Type B pancreatic cell (in vitro differentiated cells): ENCODE measurements around the gene MARCHF3. TPM values are rescaled to one million over a fixed set of nuclear protein-coding genes. Genes with fewer than 3 reads are reported as not detected.

ENCODE experiments used
- DNase-seq: peaks from one replicate; pipeline ENCODE4 v3.0.0; 2021; ENCODE audit warnings: mixed read lengths; ENCODE audit not compliant: unreplicated experiment; ENCODE audit errors: extremely low spot score
- H3K27ac Mint-ChIP-seq: 2 replicates; pipeline ENCODE4 v1.8.0; 2021; ENCODE audit warnings: mild to moderate bottlenecking, mixed read lengths
- H3K27me3 Mint-ChIP-seq: 2 replicates; pipeline ENCODE4 v1.8.0; 2021; ENCODE audit warnings: mixed read lengths
- H3K36me3 Mint-ChIP-seq: 2 replicates; pipeline ENCODE4 v1.8.0; 2021; ENCODE audit warnings: mixed read lengths
- H3K4me1 Mint-ChIP-seq: one replicate; pipeline ENCODE4 v1.8.0; 2021; ENCODE audit warnings: mixed read lengths; ENCODE audit not compliant: unreplicated experiment
- H3K4me3 Mint-ChIP-seq: 2 replicates; pipeline ENCODE4 v1.8.0; 2021; ENCODE audit warnings: mild to moderate bottlenecking, mixed read lengths
- H3K9me3 Mint-ChIP-seq: 2 replicates; pipeline ENCODE4 v1.8.0; 2021; ENCODE audit warnings: mixed read lengths
- CTCF ChIP-seq: fragments of 200-600 bp; sonication (generic); conservative IDR thresholded peaks from 2 replicates; pipeline ENCODE4 v1.5.0; 2021; ENCODE audit warnings: antibody characterized with exemption, mild to moderate bottlenecking
- total RNA-seq: library from RNA; stranded (reverse); gene quantifications from 2 replicates; pipeline ENCODE4 v1.2.1, GENCODE V29; 2021; ENCODE audit warnings: low replicate concordance

MARCHF3 gene
- total RNA-seq, 1 donor from 2014 or later, result 5.9 TPM

- no peak for TF ChIP-seq CTCF
- DNase-seq, result no peak
- Mint-ChIP-seq H3K4me3 (no peak overlapping the region), H3K27me3 (peaks cover 18% of the 10 kb centered on the region), H3K27ac (no peak overlapping the region), H3K9me3 (no peaks in the 10 kb centered on the region), H3K36me3 (peaks cover 8% of the 10 kb centered on the region), H3K4me1 (peaks cover 42% of the 10 kb centered on the region)
Observed at GRCh38 chr5:126872561-126873354, 157.6 kb downstream of the MARCHF3 start.

GRCh38 chr5:126871441-126871840 lies 158.9 kb downstream of the MARCHF3 start:
- no peak overlapping the region for H3K4me3 Mint-ChIP-seq
- peaks cover 8% of the 10 kb centered on the region for H3K36me3 Mint-ChIP-seq
- H3K27ac Mint-ChIP-seq, result no peak overlapping the region
- H3K9me3 Mint-ChIP-seq, result no peaks in the 10 kb centered on the region
- TF ChIP-seq CTCF, result no peak
- no peak for DNase-seq
- H3K27me3 Mint-ChIP-seq, result peaks cover 18% of the 10 kb centered on the region
- peaks cover 35% of the 10 kb centered on the region for H3K4me1 Mint-ChIP-seq

GRCh38 chr5:126869005-126869451 lies 161.3 kb downstream of the MARCHF3 start:
- H3K4me1 Mint-ChIP-seq, result peaks cover 17% of the 10 kb centered on the region
- no peak for DNase-seq
- peaks cover 15% of the 10 kb centered on the region for H3K27me3 Mint-ChIP-seq
- peak overlapping the region; percentile 30 for H3K27ac Mint-ChIP-seq
- H3K36me3 Mint-ChIP-seq, result peaks cover 8% of the 10 kb centered on the region
- no peak for TF ChIP-seq CTCF
- H3K4me3 Mint-ChIP-seq, result peak overlapping the region; percentile 80
- H3K9me3 Mint-ChIP-seq, result no peaks in the 10 kb centered on the region

GRCh38 chr5:126868338-126869004 lies 161.9 kb downstream of the MARCHF3 start:
- DNase-seq, result no peak
- Mint-ChIP-seq H3K4me3 (peak overlapping the region; percentile 80), H3K9me3 (no peaks in the 10 kb centered on the region), H3K27me3 (peaks cover 15% of the 10 kb centered on the region), H3K36me3 (peaks cover 8% of the 10 kb centered on the region), H3K4me1 (peaks cover 17% of the 10 kb centered on the region), H3K27ac (no peak overlapping the region)
- TF ChIP-seq CTCF, result no peak

GRCh38 chr5:126866851-126867636 lies 163.3 kb downstream of the MARCHF3 start:
- peaks cover 15% of the 10 kb centered on the region for H3K27me3 Mint-ChIP-seq
- no peaks in the 10 kb centered on the region for H3K9me3 Mint-ChIP-seq
- DNase-seq, result no peak
- no peak for TF ChIP-seq CTCF
- H3K36me3 Mint-ChIP-seq, result peaks cover 8% of the 10 kb centered on the region
- H3K4me3 Mint-ChIP-seq, result no peak overlapping the region
- H3K27ac Mint-ChIP-seq, result no peak overlapping the region
- peaks cover 17% of the 10 kb centered on the region for H3K4me1 Mint-ChIP-seq
